Fibroblast of lung (primary cell): ENCODE results near the gene SORBS1.

Experiments
- CTCF ChIP-seq, 2 donors: IDR thresholded peaks in 1 of 2; conservative IDR thresholded peaks in 1 of 2; 1 replicate in 1 of 2; 2 replicates in 1 of 2; pipeline ENCODE4 v1.5.1; 2011 to 2012; ENCODE audit warnings: low read length in 2 of 2, control low read depth in 1 of 2, inconsistent platforms in 1 of 2, low read depth in 1 of 2, mild to moderate bottlenecking in 1 of 2
- EZH2 ChIP-seq: IDR thresholded peaks from 2 replicates; pipeline ENCODE4 v1.5.1; 2012; ENCODE audit warnings: low read length, control low read depth, mild to moderate bottlenecking; ENCODE audit errors: missing control alignments

GRCh38 chr10:95533590-95533989, 27.6 kb downstream of the SORBS1 start:
- TF ChIP-seq CTCF (conservative IDR thresholded peaks at IDR 0.05 in 1 of 2, IDR thresholded peaks at IDR 0.05 in 1 of 2; ENCODE audit: low read depth in 1 of 2, low read length in 2 of 2) (no peak), EZH2 (no peak)
